ENCODE results near the gene UBE2L6.
A peak's percentile ranks its signal among the peaks of the same experiment; 100 is the strongest.

Gene UBE2L6

GRCh38 chr11:57567515-57568329 lies at the start of gene UBE2L6:
Gene UBE2L6, minus strand, starts transcription at chr11:57567672. Its CDS starts 61 bp downstream, at chr11:57567611.
- peak; percentile 49 for DNase-seq

- no peak for DNase-seq
Observed at GRCh38 chr11:57616595-57616994, 49.1 kb upstream of the UBE2L6 start.

GRCh38 chr11:57615308-57615707 lies 47.8 kb upstream of the UBE2L6 start:
- DNase-seq, result no peak

- DNase-seq, result no peak
Observed at GRCh38 chr11:57614234-57614772, 46.8 kb upstream of the UBE2L6 start.

GRCh38 chr11:57610170-57610569 lies 42.7 kb upstream of the UBE2L6 start:
- no peak for DNase-seq

- DNase-seq, result no peak
Observed at GRCh38 chr11:57605028-57605420, 37.6 kb upstream of the UBE2L6 start.

- no peak for DNase-seq
Observed at GRCh38 chr11:57604296-57605027, 37.0 kb upstream of the UBE2L6 start.

- DNase-seq, result no peak
Observed at GRCh38 chr11:57601297-57601696, 33.8 kb upstream of the UBE2L6 start.

GRCh38 chr11:57599381-57599780 lies 31.9 kb upstream of the UBE2L6 start:
- no peak for DNase-seq

GRCh38 chr11:57598831-57599155 lies 31.3 kb upstream of the UBE2L6 start:
- no peak for DNase-seq

- no peak for DNase-seq
Observed at GRCh38 chr11:57597916-57598830, 30.7 kb upstream of the UBE2L6 start.

- no peak for DNase-seq
Observed at GRCh38 chr11:57597461-57597915, 30.0 kb upstream of the UBE2L6 start, which contains the start of gene SERPING1. Gene SERPING1, plus strand, starts transcription at chr11:57597685. Its CDS starts 586 bp downstream, at chr11:57598271.

- DNase-seq, result no peak
Observed at GRCh38 chr11:57596266-57596885, 28.9 kb upstream of the UBE2L6 start.

GRCh38 chr11:57588046-57588710 lies 20.7 kb upstream of the UBE2L6 start:
- no peak for DNase-seq

- DNase-seq, result no peak
Observed at GRCh38 chr11:57586711-57587245, 19.3 kb upstream of the UBE2L6 start.

GRCh38 chr11:57585301-57585700 lies 17.8 kb upstream of the UBE2L6 start:
- no peak for DNase-seq

GRCh38 chr11:57584341-57584740 lies 16.9 kb upstream of the UBE2L6 start:
- DNase-seq, result no peak

- no peak for DNase-seq
Observed at GRCh38 chr11:57574061-57574460, 6.6 kb upstream of the UBE2L6 start.

- DNase-seq, result no peak
Observed at GRCh38 chr11:57571606-57572005, 4.1 kb upstream of the UBE2L6 start.

GRCh38 chr11:57568330-57568766 lies 876 bp upstream of the UBE2L6 start:
- peak; percentile 89 for DNase-seq

- DNase-seq, result peak; percentile 13
Observed at GRCh38 chr11:57566905-57567514, 462 bp downstream of the UBE2L6 start.
